GM21367 (cell line): ENCODE results near the gene CAMKK1.

Source experiments
- ATAC-seq: cut with Tn5 transposase; IDR thresholded peaks from one replicate; pipeline ENCODE4 v1.9.1; 2021; ENCODE audit not compliant: unreplicated experiment

The CAMKK1 gene

GRCh38 chr17:3897731-3898130, 4.9 kb upstream of the CAMKK1 start:
- ATAC-seq = no peak

GRCh38 chr17:3896968-3897235, 4.0 kb upstream of the CAMKK1 start:
- ATAC-seq = no peak

- no peak for ATAC-seq
Observed at GRCh38 chr17:3896108-3896967, 3.5 kb upstream of the CAMKK1 start.

DNA sequence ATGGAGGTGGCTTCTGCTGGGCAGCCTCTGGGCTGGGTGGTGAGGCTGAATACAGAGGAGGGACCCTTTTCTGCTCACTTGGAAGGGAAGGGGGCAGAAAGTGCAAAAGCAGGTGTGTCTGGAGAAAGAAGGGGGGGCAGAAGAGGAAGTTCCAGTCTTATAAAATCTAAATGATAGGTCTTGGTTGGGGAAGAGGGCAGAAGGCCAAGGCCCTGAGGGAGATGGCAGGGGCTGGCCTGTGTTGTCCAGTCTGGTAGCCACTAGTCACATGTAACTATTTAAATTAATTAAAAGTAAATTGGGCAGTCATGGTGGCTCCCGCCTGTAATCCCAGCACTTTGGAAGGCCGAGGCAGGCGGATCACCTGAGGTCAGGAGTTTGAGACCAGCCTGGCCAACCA, 2.5 kb upstream of the CAMKK1 start:
- ATAC-seq = no peak

- ATAC-seq = no peak
Observed at GRCh38 chr17:3894911-3895343, 2.1 kb upstream of the CAMKK1 start.

DNA sequence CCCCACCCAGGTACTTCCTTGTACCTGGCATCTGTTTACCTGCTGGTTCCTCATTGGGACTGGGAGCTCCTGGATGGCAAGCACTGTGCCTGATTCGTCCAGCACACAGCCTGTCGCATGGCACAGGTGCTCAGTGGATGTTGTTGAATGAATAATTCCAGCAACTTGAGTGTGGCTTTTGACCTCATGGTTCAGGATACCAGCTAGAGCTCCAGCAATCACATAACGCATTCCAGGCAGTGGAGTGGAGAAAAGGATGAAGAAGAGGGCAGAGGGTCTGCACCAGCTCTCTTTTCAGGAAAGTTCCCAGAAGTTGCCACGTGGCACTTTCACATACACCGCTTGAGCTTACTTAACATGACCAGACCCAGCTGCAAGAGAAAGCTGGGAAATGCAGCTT, 1.3 kb upstream of the CAMKK1 start:
- ATAC-seq = no peak

GRCh38 chr17:3893720-3894116, 865 bp upstream of the CAMKK1 start:
- ATAC-seq = no peak

GRCh38 chr17:3892095-3892998, 506 bp downstream of the CAMKK1 start:
- ATAC-seq = no peak

DNA sequence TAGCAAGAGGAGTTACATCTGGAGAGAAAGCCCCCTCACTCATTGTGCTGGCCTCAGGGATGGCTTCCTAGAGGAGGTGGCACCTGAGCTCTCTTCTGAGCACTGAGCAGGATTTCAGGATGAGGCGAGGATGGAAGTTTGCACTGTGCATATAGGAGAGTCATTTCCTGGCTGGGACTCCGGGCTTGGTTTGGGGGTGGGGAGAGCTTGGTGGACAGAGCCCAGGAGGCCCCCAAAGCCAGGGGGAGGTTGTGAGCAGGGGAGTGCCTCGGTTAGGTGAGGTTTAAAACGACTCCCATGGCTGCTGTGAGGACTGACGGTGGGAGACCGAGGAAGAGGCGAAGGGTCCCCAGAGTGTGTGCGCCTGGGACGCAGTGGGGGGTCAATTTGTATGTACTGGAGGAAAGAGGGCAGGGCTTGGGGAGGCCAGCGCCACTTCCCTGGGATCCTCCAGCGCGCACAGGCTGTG, 1.2 kb downstream of the CAMKK1 start:
- no peak for ATAC-seq

GRCh38 chr17:3890878-3891219, 2.0 kb downstream of the CAMKK1 start:
- ATAC-seq = no peak

GRCh38 chr17:3890082-3890877, 2.6 kb downstream of the CAMKK1 start:
- no peak for ATAC-seq

DNA sequence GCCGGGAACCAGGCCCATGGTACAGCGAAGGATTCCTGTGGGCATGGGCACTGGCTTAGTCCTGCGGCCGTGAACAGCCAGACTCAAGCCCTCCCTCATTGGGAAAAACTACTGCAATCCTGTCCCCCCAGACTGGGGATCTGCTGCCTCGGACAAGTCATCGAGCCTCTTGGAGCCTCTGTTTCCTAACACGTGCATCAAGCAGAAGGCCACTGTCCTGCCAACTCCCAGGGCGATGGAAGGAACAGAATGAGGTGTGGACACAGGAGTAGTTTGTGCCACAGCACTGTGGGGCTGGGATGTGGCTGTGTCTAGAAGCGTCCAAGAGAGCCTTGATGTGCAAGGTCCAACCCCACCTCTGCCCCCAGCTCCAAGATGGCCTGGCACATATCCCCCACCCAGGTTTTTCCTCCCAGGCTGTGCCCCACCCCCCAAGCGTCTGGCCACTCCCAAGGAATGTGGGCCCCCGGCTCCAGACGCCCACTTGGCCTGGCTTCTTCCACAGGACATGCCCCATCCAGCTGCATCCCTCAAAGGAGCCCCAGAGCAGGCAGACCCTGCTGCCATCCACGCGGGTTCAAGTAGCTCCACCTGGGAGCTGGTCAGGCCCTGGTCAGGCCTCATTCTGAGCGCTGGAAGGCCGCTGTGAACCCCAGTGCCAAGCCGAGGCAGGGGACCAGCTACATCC, 3.4 kb downstream of the CAMKK1 start:
- ATAC-seq = no peak

- ATAC-seq = no peak
Observed at GRCh38 chr17:3888343-3889171, 4.3 kb downstream of the CAMKK1 start.

- ATAC-seq = no peak
Observed at GRCh38 chr17:3887804-3888203, 5.0 kb downstream of the CAMKK1 start.

DNA sequence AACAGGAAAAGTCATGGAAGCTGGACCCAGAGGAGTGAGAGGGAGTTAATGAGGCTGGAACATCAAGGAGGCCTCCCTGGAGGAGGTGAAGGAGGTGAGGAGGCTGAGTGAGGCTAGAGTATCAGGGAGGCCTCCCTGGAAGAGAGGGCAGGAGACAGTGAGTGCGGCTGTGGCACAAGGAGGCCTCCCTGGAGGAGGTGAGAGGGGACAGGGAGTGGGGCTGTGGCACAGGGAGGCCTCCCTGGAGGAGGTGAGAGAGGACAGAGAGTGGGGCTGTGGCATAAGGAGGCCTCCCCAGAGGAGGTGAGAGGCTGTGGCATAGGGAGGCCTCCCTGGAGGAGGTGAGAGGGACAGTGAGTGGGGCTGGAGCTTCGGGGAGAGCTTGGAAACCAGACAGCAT, 5.5 kb downstream of the CAMKK1 start:
- no peak for ATAC-seq

GRCh38 chr17:3886776-3887175, 6.1 kb downstream of the CAMKK1 start:
- ATAC-seq = no peak

DNA sequence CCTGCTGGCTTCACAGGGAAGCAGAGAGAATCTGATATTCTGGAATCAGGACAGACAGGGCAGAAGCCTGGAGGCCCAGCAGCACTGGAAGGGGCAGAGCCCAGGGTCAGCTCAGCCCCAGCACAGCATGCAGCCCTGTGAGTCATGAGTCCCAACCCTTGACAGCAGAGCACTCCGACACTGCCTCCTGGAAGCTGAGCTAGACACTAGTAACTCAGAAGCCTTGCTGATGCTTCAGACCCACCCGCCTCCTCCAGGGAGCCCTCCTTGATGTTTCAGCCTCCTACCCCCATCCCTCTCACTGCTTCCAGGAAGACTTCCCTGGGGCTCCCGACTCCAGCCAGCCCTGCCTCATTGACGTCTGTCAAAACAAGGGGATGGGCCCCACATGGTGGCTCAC, 6.9 kb downstream of the CAMKK1 start:
- ATAC-seq = no peak

- ATAC-seq = no peak
Observed at GRCh38 chr17:3885271-3885670, 7.6 kb downstream of the CAMKK1 start.

GRCh38 chr17:3884188-3884587, 8.7 kb downstream of the CAMKK1 start:
- no peak for ATAC-seq

- ATAC-seq = no peak
Observed at GRCh38 chr17:3882276-3882675, 10.6 kb downstream of the CAMKK1 start.
